Breast epithelium (tissue), 4 donors: ENCODE results near the gene WAS. TPM values are rescaled to one million over a fixed set of nuclear protein-coding genes. Genes with fewer than 3 reads are reported as not detected.

ENCODE experiments used
- DNase-seq, 2 donors: peaks; one replicate each; pipeline ENCODE4 v3.0.0-alpha.2; 2019; ENCODE audit warnings: low spot score in 2 of 2
- H3K27ac ChIP-seq, 2 donors: fragments of 200-600 bp; sonication (generic) in 1 of 2; one replicate each; pipeline ENCODE4 v1.5.1; 2016 to 2019; ENCODE audit warnings: mild to moderate bottlenecking in 1 of 2
- H3K27me3 ChIP-seq, 2 donors: fragments of 200-600 bp; sonication (generic) in 1 of 2; one replicate each; pipeline versions ENCODE4 v1.5.1 to v1.6.0; 2017 to 2019; ENCODE audit warnings: control low read depth in 1 of 2, mild to moderate bottlenecking in 1 of 2
- H3K36me3 ChIP-seq: fragments of 200-600 bp; one replicate; pipeline ENCODE4 v1.5.1; 2019
- H3K4me1 ChIP-seq, 2 donors: fragments of 200-600 bp; sonication (generic); one replicate each; pipeline ENCODE4 v1.5.1; 2016 to 2019; ENCODE audit warnings: control low read depth in 1 of 2
- H3K4me3 ChIP-seq, 3 donors: fragments of 200-600 bp; sonication (generic); 1 replicate in 2 of 3; 2 replicates in 1 of 3; pipeline ENCODE4 v1.5.1; 2016 to 2019; ENCODE audit warnings: mild to moderate bottlenecking in 3 of 3, moderate library complexity in 2 of 3
- H3K9me3 ChIP-seq, 2 donors: fragments of 200-600 bp; sonication (generic) in 1 of 2; one replicate each; pipeline ENCODE4 v1.5.1; 2016 to 2019; ENCODE audit warnings: control low read depth in 1 of 2
- POLR2A ChIP-seq: fragments of 450-650 bp; IDR thresholded peaks from one replicate; pipeline ENCODE4 v1.6.1; 2016; ENCODE audit warnings: antibody characterized with exemption, mild to moderate bottlenecking, moderate library complexity
- POLR2AphosphoS5 ChIP-seq, 3 donors: sonication (generic); formaldehyde crosslinking; IDR thresholded peaks; one replicate each; pipeline ENCODE4 v1.6.1; 2017; ENCODE audit warnings: antibody characterized with exemption in 3 of 3
- intact Hi-C: fragments of 100-400 bp; cut with DNase I; formaldehyde crosslinking; loops from one replicate; pipeline ENCODE4 v1.15.1; 2023; ENCODE audit warnings: low total_unique reads
- total RNA-seq, 3 donors: library from RNA; depleted of rRNA; stranded (reverse); fragments of >200 nt; gene quantifications; one replicate each; pipeline ENCODE4 v1.1.0, GENCODE V29; 2016
- TF ChIP-seq, protein P1 (sequence below), 3 donors: fragments of 450-650 bp; IDR thresholded peaks; one replicate each; pipeline ENCODE4 v1.5.1; 2016 to 2017; ENCODE audit warnings: antibody characterized with exemption in 3 of 3, mild to moderate bottlenecking in 3 of 3, moderate library complexity in 3 of 3

The WAS gene
- 10 to 100 TPM in 1 of 3 donors, 1 to 10 TPM in 2; 2.3 to 12.5 (median 6.0) TPM for total RNA-seq

DNA sequence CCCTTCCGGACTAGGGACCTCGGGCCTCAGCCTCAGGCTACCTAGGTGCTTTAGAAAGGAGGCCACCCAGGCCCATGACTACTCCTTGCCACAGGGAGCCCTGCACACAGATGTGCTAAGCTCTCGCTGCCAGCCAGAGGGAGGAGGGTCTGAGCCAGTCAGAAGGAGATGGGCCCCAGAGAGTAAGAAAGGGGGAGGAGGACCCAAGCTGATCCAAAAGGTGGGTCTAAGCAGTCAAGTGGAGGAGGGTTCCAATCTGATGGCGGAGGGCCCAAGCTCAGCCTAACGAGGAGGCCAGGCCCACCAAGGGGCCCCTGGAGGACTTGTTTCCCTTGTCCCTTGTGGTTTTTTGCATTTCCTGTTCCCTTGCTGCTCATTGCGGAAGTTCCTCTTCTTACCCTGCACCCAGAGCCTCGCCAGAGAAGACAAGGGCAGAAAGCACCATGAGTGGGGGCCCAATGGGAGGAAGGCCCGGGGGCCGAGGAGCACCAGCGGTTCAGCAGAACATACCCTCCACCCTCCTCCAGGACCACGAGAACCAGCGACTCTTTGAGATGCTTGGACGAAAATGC is at the start of gene WAS:
TSS of gene WAS (plus strand) at position 389 of the 572 bp plus-strand sequence. CDS start at position 444, 55 bp downstream.
- TF ChIP-seq POLR2A: no peak
- DNase-seq: no peak
- Histone ChIP-seq H3K36me3 (no peaks in the 10 kb centered on the region), H3K9me3 (no peaks in the 10 kb centered on the region), H3K4me3 (peak within 1 kb of the TSS; percentile 2 to 38 (median 23)), H3K27me3 (peaks cover 0 to 57% of the 10 kb centered on the region in 2 donors), H3K27ac (no peak within 1 kb of the TSS), H3K4me1 (no peaks in the 10 kb centered on the region)
- intact Hi-C loops: no loop called here

DNA sequence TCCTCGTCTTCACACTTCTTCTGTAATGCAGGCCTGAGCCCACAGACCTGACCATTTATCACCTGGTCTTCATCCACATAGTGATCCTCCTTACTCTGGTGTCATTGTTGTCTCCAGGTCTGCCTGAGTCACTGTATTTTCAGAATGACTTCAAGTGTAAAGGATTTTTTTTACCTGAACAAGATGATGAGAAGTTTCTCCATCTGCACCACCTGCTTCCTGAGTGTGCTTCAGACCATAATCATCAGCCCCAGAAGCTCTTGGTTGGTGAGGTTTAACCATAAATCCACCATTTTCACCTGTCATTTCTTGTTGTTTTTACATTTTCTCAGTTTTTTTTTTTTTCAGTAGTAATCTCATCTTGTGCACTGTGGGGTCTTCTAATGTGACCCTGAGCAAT is 47.3 kb upstream of the WAS start:
- intact Hi-C loops: no loop called here
- Histone ChIP-seq H3K27me3 (no peaks in the 10 kb centered on the region), H3K9me3 (no peaks in the 10 kb centered on the region), H3K27ac (no peak overlapping the region), H3K4me3 (no peak overlapping the region), H3K4me1 (no peaks in the 10 kb centered on the region), H3K36me3 (no peaks in the 10 kb centered on the region)
- TF ChIP-seq, protein P1, sequence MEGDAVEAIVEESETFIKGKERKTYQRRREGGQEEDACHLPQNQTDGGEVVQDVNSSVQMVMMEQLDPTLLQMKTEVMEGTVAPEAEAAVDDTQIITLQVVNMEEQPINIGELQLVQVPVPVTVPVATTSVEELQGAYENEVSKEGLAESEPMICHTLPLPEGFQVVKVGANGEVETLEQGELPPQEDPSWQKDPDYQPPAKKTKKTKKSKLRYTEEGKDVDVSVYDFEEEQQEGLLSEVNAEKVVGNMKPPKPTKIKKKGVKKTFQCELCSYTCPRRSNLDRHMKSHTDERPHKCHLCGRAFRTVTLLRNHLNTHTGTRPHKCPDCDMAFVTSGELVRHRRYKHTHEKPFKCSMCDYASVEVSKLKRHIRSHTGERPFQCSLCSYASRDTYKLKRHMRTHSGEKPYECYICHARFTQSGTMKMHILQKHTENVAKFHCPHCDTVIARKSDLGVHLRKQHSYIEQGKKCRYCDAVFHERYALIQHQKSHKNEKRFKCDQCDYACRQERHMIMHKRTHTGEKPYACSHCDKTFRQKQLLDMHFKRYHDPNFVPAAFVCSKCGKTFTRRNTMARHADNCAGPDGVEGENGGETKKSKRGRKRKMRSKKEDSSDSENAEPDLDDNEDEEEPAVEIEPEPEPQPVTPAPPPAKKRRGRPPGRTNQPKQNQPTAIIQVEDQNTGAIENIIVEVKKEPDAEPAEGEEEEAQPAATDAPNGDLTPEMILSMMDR (IDR thresholded peaks at IDR 0.05): no peak
- TF ChIP-seq POLR2AphosphoS5 (IDR thresholded peaks at IDR 0.05): no peak
- no peak for TF ChIP-seq POLR2A
- no peak for DNase-seq

DNA sequence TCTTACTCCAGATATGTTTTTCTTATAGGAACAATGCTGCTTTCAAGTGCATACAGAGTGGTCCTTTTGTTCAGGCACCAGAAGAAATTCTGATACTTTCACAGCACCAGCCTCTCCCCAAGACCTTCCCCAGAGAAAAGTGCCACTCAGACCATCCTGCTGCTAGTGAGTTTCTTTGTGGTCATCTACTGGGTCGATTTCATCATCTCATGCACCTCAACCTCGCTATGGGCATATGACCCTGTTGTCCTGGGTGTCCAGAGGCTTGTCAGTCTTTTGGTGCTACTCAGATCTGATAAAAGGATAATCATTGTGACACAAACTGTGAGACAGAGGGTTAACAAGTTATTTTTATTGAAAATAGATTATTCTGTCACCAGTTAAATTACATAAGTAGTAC is 46.8 kb upstream of the WAS start:
- H3K4me3 ChIP-seq: no peak overlapping the region
- TF ChIP-seq POLR2AphosphoS5 (IDR thresholded peaks at IDR 0.05) (no peak), POLR2A (no peak)
- TF ChIP-seq, protein P1 (IDR thresholded peaks at IDR 0.05): no peak
- DNase-seq: no peak
- H3K9me3 ChIP-seq: no peaks in the 10 kb centered on the region
- no peaks in the 10 kb centered on the region for H3K4me1 ChIP-seq
- H3K27me3 ChIP-seq: no peaks in the 10 kb centered on the region
- H3K36me3 ChIP-seq: no peaks in the 10 kb centered on the region
- intact Hi-C loops: no loop called here
- no peak overlapping the region for H3K27ac ChIP-seq

DNA sequence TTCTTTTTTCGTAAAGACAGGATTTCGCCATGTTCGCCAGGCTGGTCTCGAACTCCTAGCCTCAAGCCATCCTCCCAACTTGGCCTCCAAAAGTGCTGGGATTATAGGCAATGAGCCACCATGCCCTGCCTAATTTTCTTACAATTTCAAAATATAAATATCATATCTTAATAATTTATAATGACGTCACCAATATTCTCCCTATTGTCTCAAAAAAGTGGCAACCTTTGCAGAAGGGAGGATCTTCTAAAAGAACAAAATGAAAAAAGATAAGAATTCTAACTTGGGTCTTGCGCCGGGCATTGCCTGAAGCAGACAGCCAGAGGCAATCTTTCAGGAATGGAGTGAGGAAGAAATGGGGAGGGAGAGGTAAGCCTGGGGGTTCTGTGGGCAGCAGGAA is 37.9 kb upstream of the WAS start:
- Histone ChIP-seq H3K4me3 (no peak overlapping the region), H3K27ac (no peak overlapping the region), H3K27me3 (no peaks in the 10 kb centered on the region), H3K9me3 (no peaks in the 10 kb centered on the region), H3K36me3 (no peaks in the 10 kb centered on the region), H3K4me1 (no peaks in the 10 kb centered on the region)
- TF ChIP-seq POLR2A (no peak), POLR2AphosphoS5 (IDR thresholded peaks at IDR 0.05) (no peak)
- TF ChIP-seq, protein P1 (IDR thresholded peaks at IDR 0.05): no peak
- intact Hi-C loops: no loop called here
- DNase-seq: no peak

DNA sequence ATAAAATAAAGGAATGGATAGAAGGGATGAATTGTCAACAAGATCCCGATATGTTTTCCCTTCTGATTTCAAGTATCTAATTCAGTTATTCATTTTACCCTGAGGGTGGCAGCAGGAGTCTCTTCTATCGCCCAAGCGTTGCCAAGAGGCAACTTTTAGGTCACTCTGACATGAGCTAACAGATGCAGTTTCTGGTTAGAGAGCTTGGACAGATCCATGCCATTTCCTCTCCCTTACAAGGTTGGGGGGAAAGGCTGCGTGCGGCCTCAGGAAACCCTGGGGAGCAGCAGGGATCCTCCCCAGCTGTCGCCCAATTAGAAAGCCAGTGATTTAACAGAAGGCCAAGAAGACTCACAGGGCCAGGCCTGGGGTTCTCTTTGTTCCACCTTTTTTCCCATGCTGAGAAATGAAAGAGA is 35.3 kb upstream of the WAS start:
- DNase-seq: no peak
- intact Hi-C loops: no loop called here
- H3K9me3 ChIP-seq: no peaks in the 10 kb centered on the region
- H3K36me3 ChIP-seq: no peaks in the 10 kb centered on the region
- TF ChIP-seq POLR2AphosphoS5 (IDR thresholded peaks at IDR 0.05) (no peak), POLR2A (no peak)
- TF ChIP-seq, protein P1 (IDR thresholded peaks at IDR 0.05): no peak
- peaks cover 0 to 7% of the 10 kb centered on the region in 2 donors for H3K27me3 ChIP-seq
- no peak overlapping the region for H3K4me3 ChIP-seq
- H3K27ac ChIP-seq: no peak overlapping the region
- no peaks in the 10 kb centered on the region for H3K4me1 ChIP-seq
